Hepatocyte (in vitro differentiated cells): ENCODE measurements around the gene ADGRL3. TPM values are rescaled to one million over a fixed set of nuclear protein-coding genes. Genes with fewer than 3 reads are reported as not detected.

Source experiments
- DNase-seq: peaks from one replicate; pipeline ENCODE4 v3.0.0-alpha.2; 2016; ENCODE audit warnings: low spot score
- H2AFZ ChIP-seq: fragments of 200-600 bp; sonication (generic); 2 replicates; pipeline ENCODE4 v1.6.0; 2016; ENCODE audit warnings: antibody characterized with exemption, mild to moderate bottlenecking
- H3K27ac ChIP-seq: fragments of 200-600 bp; sonication (generic); 2 replicates; pipeline ENCODE4 v1.5.1; 2016; ENCODE audit warnings: mild to moderate bottlenecking
- H3K27me3 ChIP-seq: fragments of 200-600 bp; sonication (generic); 2 replicates; pipeline ENCODE4 v1.6.1; 2016
- H3K36me3 ChIP-seq: fragments of 200-600 bp; sonication (generic); replicated peaks from 2 replicates; pipeline ENCODE4 v1.5.1; 2016; ENCODE audit warnings: low read depth; ENCODE audit not compliant: insufficient read depth
- H3K4me1 ChIP-seq: fragments of 200-600 bp; sonication (generic); 2 replicates; pipeline ENCODE4 v1.5.1; 2016; ENCODE audit warnings: mild to moderate bottlenecking, moderate library complexity; ENCODE audit not compliant: insufficient read depth
- H3K4me2 ChIP-seq: fragments of 200-600 bp; sonication (generic); 2 replicates; pipeline ENCODE4 v1.6.0; 2016
- H3K4me3 ChIP-seq: fragments of 200-600 bp; sonication (generic); 2 replicates; pipeline ENCODE4 v1.5.1; 2016; ENCODE audit warnings: mild to moderate bottlenecking
- H3K79me2 ChIP-seq: fragments of 200-600 bp; sonication (generic); 2 replicates; pipeline ENCODE4 v1.6.0; 2017; ENCODE audit warnings: mild to moderate bottlenecking
- H3K9me2 ChIP-seq: fragments of 200-600 bp; sonication (generic); replicated peaks from 2 replicates; pipeline ENCODE4 v1.6.0; 2017; ENCODE audit warnings: mild to moderate bottlenecking; ENCODE audit not compliant: insufficient read depth
- H3K9me3 ChIP-seq: fragments of 200-600 bp; sonication (generic); 2 replicates; pipeline ENCODE4 v1.5.1; 2016; ENCODE audit warnings: low read depth, mild to moderate bottlenecking
- H4K20me1 ChIP-seq: fragments of 200-600 bp; sonication (generic); 2 replicates; pipeline ENCODE4 v1.6.0; 2016; ENCODE audit warnings: mild to moderate bottlenecking; ENCODE audit not compliant: insufficient read depth, poor library complexity, severe bottlenecking
- CTCF ChIP-seq: fragments of 200-600 bp; sonication (generic); IDR thresholded peaks from 2 replicates; pipeline ENCODE4 v1.5.1; 2016; ENCODE audit warnings: antibody characterized with exemption, mild to moderate bottlenecking; ENCODE audit not compliant: poor library complexity
- EZH2 ChIP-seq: fragments of 200-600 bp; sonication (generic); IDR thresholded peaks from 2 replicates; pipeline ENCODE4 v1.6.1; 2016; ENCODE audit warnings: antibody characterized with exemption, mild to moderate bottlenecking, borderline replicate concordance
- EZH2phosphoT487 ChIP-seq: fragments of 200-600 bp; sonication (generic); IDR thresholded peaks from one replicate; pipeline ENCODE4 v1.6.1; 2018; ENCODE audit warnings: antibody characterized with exemption, mild to moderate bottlenecking, low read depth, moderate library complexity; ENCODE audit not compliant: unreplicated experiment, severe bottlenecking
- WGBS: methylation state at CpG from one replicate; pipeline ENCODE4 v1.1.6; 2016; ENCODE audit warnings: low lambda C conversion rate; ENCODE audit errors: missing lambda C conversion rate; 5-methylcytosine and 5-hydroxymethylcytosine counted together
- polyA plus RNA-seq: library from polyadenylated mRNA; unstranded; fragments of >200 nt; fragmentation: Nextera tagmentation; extraction: Ambion mirVana; gene quantifications from 2 replicates; pipeline ENCODE4 v1.2.1, GENCODE V29; 2016
- total RNA-seq: library from RNA; depleted of rRNA; stranded (reverse); fragments of >200 nt; gene quantifications from 2 replicates; pipeline ENCODE4 v1.2.3, GENCODE V29; 2014

The ADGRL3 gene
- total and polyA plus RNA-seq, 2 experiments from 2014 or later = 4.4 to 21.2 TPM

DNA sequence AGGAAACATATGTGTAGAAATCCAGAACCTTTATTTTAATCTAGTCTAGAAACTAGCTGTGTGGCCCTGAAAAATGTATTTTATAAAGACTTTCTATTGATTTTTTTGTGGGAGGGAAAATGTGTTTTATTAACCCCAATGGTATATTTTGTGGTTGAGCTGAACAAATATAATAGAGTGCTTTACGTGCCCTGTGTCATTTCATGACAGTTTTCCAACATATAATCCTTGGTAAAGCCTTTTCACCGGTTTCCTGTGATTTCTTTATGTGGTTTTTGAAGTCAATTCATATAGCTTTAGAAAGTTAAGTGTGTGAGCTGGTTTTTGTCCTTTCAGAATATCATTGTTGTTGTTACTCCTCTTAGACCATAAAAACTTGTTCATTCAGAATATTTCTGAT, 375.7 kb downstream of the ADGRL3 start:
- Histone ChIP-seq H3K4me1 (no peaks in the 10 kb centered on the region), H3K27me3 (no peaks in the 10 kb centered on the region), H3K27ac (no peak overlapping the region), H3K4me2 (no peak overlapping the region), H2AFZ (no peak overlapping the region), H3K4me3 (no peak overlapping the region), H3K79me2 (no peaks in the 10 kb centered on the region), H3K9me2 (no peaks in the 10 kb centered on the region), H3K36me3 (no peaks in the 10 kb centered on the region), H3K9me3 (no peaks in the 10 kb centered on the region), H4K20me1 (peaks cover 3% of the 10 kb centered on the region)
- DNase-seq = no peak
- WGBS = 78% methylated on average over 2 of the region's 2 CpGs
- TF ChIP-seq EZH2 = no peak
- TF ChIP-seq EZH2phosphoT487 = no peak
- no peak for TF ChIP-seq CTCF

DNA sequence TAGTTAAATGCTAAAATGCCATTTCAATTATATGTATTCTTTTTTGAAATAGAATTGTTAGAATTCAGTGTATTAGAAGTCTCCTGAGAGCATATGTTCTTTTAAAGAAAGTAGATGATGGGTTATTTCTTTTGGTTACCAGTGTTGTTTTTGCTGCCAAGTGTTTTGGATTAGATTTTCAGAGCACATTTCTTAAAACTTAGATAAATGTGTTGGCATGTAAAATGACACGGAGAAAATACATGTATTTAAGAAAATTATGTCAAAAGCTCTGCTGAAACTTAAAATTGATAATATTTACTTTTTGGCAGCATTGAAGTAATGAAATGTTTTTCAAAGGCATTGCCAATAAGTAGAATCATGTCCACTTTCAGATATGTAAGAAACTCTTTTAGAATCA, 379.7 kb downstream of the ADGRL3 start:
- no peaks in the 10 kb centered on the region for H3K27me3 ChIP-seq
- no peaks in the 10 kb centered on the region for H3K9me2 ChIP-seq
- H3K4me1 ChIP-seq = no peaks in the 10 kb centered on the region
- no peak overlapping the region for H3K4me2 ChIP-seq
- no peak for TF ChIP-seq EZH2
- TF ChIP-seq EZH2phosphoT487 = no peak
- TF ChIP-seq CTCF = no peak
- no peaks in the 10 kb centered on the region for H3K79me2 ChIP-seq
- 97% methylated on average over 1 of the region's 1 CpG for WGBS
- no peaks in the 10 kb centered on the region for H3K9me3 ChIP-seq
- no peaks in the 10 kb centered on the region for H3K36me3 ChIP-seq
- no peak overlapping the region for H2AFZ ChIP-seq
- no peak overlapping the region for H3K27ac ChIP-seq
- H3K4me3 ChIP-seq = no peak overlapping the region
- DNase-seq = no peak
- peaks cover 3% of the 10 kb centered on the region for H4K20me1 ChIP-seq

- no peak overlapping the region for H2AFZ ChIP-seq
- peaks cover 3% of the 10 kb centered on the region for H4K20me1 ChIP-seq
- no peak overlapping the region for H3K4me3 ChIP-seq
- no peaks in the 10 kb centered on the region for H3K27me3 ChIP-seq
- DNase-seq = no peak
- no peaks in the 10 kb centered on the region for H3K9me2 ChIP-seq
- H3K4me2 ChIP-seq = no peak overlapping the region
- no peak for TF ChIP-seq EZH2
- no peak for TF ChIP-seq EZH2phosphoT487
- no peak for TF ChIP-seq CTCF
- 90% methylated on average over 5 of the region's 5 CpGs for WGBS
- no peaks in the 10 kb centered on the region for H3K36me3 ChIP-seq
- no peaks in the 10 kb centered on the region for H3K9me3 ChIP-seq
- no peaks in the 10 kb centered on the region for H3K79me2 ChIP-seq
- no peak overlapping the region for H3K27ac ChIP-seq
- no peaks in the 10 kb centered on the region for H3K4me1 ChIP-seq
Measured at GRCh38 chr4:61580721-61581377, 380.7 kb downstream of the ADGRL3 start.
